Activated B cell treated with CpG ODN at 0.5 μM for 24 hours (primary cell): ENCODE results near the gene SIX3. TPM values are rescaled to one million over a fixed set of nuclear protein-coding genes. Genes with fewer than 3 reads are reported as not detected.

ENCODE experiments used
- ATAC-seq: fragments of 200-7000 bp; cut with Tn5 transposase; one replicate; pipeline ENCODE4 v1.10.0; 2021; ENCODE audit warnings: low read depth, mild to moderate bottlenecking, moderate library complexity
- CTCF ChIA-PET: fragments of 350-600 bp; sonication (Branson Sonifier 250); formaldehyde crosslinking; loops from one replicate; lab custom pipeline; 2021; ENCODE audit warnings: antibody characterized with exemption; lab: Charles Lee
- POLR2A ChIA-PET: fragments of 350-600 bp; sonication (Branson Sonifier 250); formaldehyde crosslinking; loops from one replicate; lab custom pipeline; 2021; ENCODE audit warnings: antibody characterized with exemption; lab: Charles Lee
- DNase-seq: peaks from one replicate; pipeline ENCODE4 v3.0.0; 2022
- H3K27ac Mint-ChIP-seq: one replicate; pipeline ENCODE4 v1.8.0; 2020; ENCODE audit warnings: mixed read lengths
- H3K27me3 Mint-ChIP-seq: one replicate; pipeline ENCODE4 v1.8.0; 2021; ENCODE audit warnings: mixed read lengths
- H3K36me3 Mint-ChIP-seq: one replicate; pipeline ENCODE4 v1.8.0; 2021; ENCODE audit warnings: low read depth, mixed read lengths
- H3K4me1 Mint-ChIP-seq: one replicate; pipeline ENCODE4 v1.8.0; 2021; ENCODE audit warnings: mixed read lengths
- H3K4me3 Mint-ChIP-seq: one replicate; pipeline ENCODE4 v1.8.0; 2020; ENCODE audit warnings: mild to moderate bottlenecking, mixed read lengths
- H3K9me3 Mint-ChIP-seq: one replicate; pipeline ENCODE4 v1.8.0; 2020; ENCODE audit warnings: mixed read lengths
- CTCF ChIP-seq: fragments of 200-600 bp; IDR thresholded peaks from one replicate; pipeline ENCODE4 v1.8.0; 2022; ENCODE audit warnings: antibody characterized with exemption, mild to moderate bottlenecking
- intact Hi-C: fragments of 100-400 bp; cut with micrococcal nuclease; formaldehyde crosslinking; loops from one replicate; pipeline ENCODE4 v1.15.1; 2024
- total RNA-seq: library from RNA; stranded (reverse); gene quantifications from 2 replicates; pipeline ENCODE4 v1.2.3, GENCODE V29; 2022

The SIX3 gene
- total RNA-seq, 1 donor from 2014 or later: not detected

- POLR2A ChIA-PET: no interaction called here
Observed at GRCh38 chr2:44962176-44962695, 20.7 kb downstream of the SIX3 start.

GRCh38 chr2:44964752-44965236, 23.3 kb downstream of the SIX3 start:
- no peaks in the 10 kb centered on the region for H3K36me3 Mint-ChIP-seq
- no peak for DNase-seq
- ATAC-seq: no peak
- intact Hi-C loops: no loop called here
- CTCF ChIA-PET: no interaction called here
- H3K4me1 Mint-ChIP-seq: no peaks in the 10 kb centered on the region
- POLR2A ChIA-PET: no interaction called here
- peaks cover 48% of the 10 kb centered on the region for H3K27me3 Mint-ChIP-seq
- no peak overlapping the region for H3K4me3 Mint-ChIP-seq
- no peak overlapping the region for H3K27ac Mint-ChIP-seq
- no peaks in the 10 kb centered on the region for H3K9me3 Mint-ChIP-seq
- no peak for TF ChIP-seq CTCF

More at GRCh38 chr2:44962176-44962695, 20.7 kb downstream of the SIX3 start:
- Mint-ChIP-seq H3K4me1 (no peaks in the 10 kb centered on the region), H3K27ac (no peak overlapping the region), H3K9me3 (no peaks in the 10 kb centered on the region), H3K36me3 (no peaks in the 10 kb centered on the region), H3K4me3 (no peak overlapping the region), H3K27me3 (peaks cover 54% of the 10 kb centered on the region)
- CTCF ChIA-PET: no interaction called here
- ATAC-seq: no peak
- DNase-seq: no peak
- no peak for TF ChIP-seq CTCF
- intact Hi-C loops: no loop called here

- CTCF ChIA-PET: interaction anchor here (0.6 kb wide), 1 partner anchor 1924 kb away, joined by 4 read pairs; no protein-coding TSS in a partner anchor
- Mint-ChIP-seq H3K27ac (no peak overlapping the region), H3K4me3 (no peak overlapping the region), H3K36me3 (no peaks in the 10 kb centered on the region), H3K4me1 (no peaks in the 10 kb centered on the region), H3K27me3 (peaks cover 46% of the 10 kb centered on the region), H3K9me3 (no peaks in the 10 kb centered on the region)
- ATAC-seq (no peak), DNase-seq (no peak)
- no peak for TF ChIP-seq CTCF
- intact Hi-C loops: no loop called here
- POLR2A ChIA-PET: no interaction called here
Observed at GRCh38 chr2:44965684-44966083, 24.2 kb downstream of the SIX3 start.

GRCh38 chr2:44967056-44967455, 25.6 kb downstream of the SIX3 start:
- ChIA-PET POLR2A (interaction anchor here (0.5 kb wide), 1 partner anchor 808 kb away, joined by 5 read pairs; no protein-coding TSS in a partner anchor), CTCF (no interaction called here)
- intact Hi-C loops: no loop called here
- DNase-seq: no peak
- H3K4me1 Mint-ChIP-seq: no peaks in the 10 kb centered on the region
- TF ChIP-seq CTCF: no peak
- H3K27ac Mint-ChIP-seq: no peak overlapping the region
- H3K27me3 Mint-ChIP-seq: peaks cover 51% of the 10 kb centered on the region
- no peak for ATAC-seq
- H3K9me3 Mint-ChIP-seq: no peaks in the 10 kb centered on the region
- H3K36me3 Mint-ChIP-seq: no peaks in the 10 kb centered on the region
- no peak overlapping the region for H3K4me3 Mint-ChIP-seq

GRCh38 chr2:44967727-44968432, 26.4 kb downstream of the SIX3 start:
- H3K27ac Mint-ChIP-seq: no peak overlapping the region
- no peak for ATAC-seq
- H3K9me3 Mint-ChIP-seq: no peaks in the 10 kb centered on the region

More at GRCh38 chr2:44967727-44968432, 26.4 kb downstream of the SIX3 start:
- no peak for DNase-seq
- Mint-ChIP-seq H3K4me3 (no peak overlapping the region), H3K36me3 (no peaks in the 10 kb centered on the region), H3K4me1 (no peaks in the 10 kb centered on the region), H3K27me3 (peaks cover 43% of the 10 kb centered on the region)
- ChIA-PET CTCF (no interaction called here), POLR2A (interaction anchor here (0.5 kb wide), 1 partner anchor 809 kb away, joined by 5 read pairs; no protein-coding TSS in a partner anchor)
- intact Hi-C loops: no loop called here
- no peak for TF ChIP-seq CTCF
